ENCODE data around the gene TRIM15. TPM values are rescaled to one million over a fixed set of nuclear protein-coding genes. Genes with fewer than 3 reads are reported as not detected.

Gene TRIM15
- total and polyA plus RNA-seq, 8 donors, result 0.12 to 0.35 (median 0.19) TPM; not detected in 3

GRCh38 chr6:30154709-30155519 is 8.4 kb upstream of the TRIM15 start:
- no peaks in the 10 kb centered on the region for H3K9me3 ChIP-seq
- H3K27ac ChIP-seq, result peak overlapping the region in 1 of 4 donors; percentile 1
- TF ChIP-seq CTCF (IDR thresholded peaks at IDR 0.05), result no peak
- no peaks in the 10 kb centered on the region for H3K36me3 ChIP-seq
- H3K27me3 ChIP-seq, result no peaks in the 10 kb centered on the region
- ATAC-seq, result peak; percentile 48 to 74 (median 67)
- WGBS, 2 donors, result 40 to 44% methylated on average over 12 of the region's 12 CpGs
- no peak for FAIRE-seq
- peaks cover 0 to 5% (median 0%) of the 10 kb centered on the region in 3 donors for H3K4me1 ChIP-seq
- DNase-seq, result no peak
- no peak overlapping the region for H3K4me3 ChIP-seq
- intact Hi-C loops (cut with DNase I), result no loop called here

GRCh38 chr6:30155520-30156261 is 7.7 kb upstream of the TRIM15 start:
- no peak for FAIRE-seq
- TF ChIP-seq CTCF (IDR thresholded peaks at IDR 0.05), result no peak
- Histone ChIP-seq H3K27me3 (no peaks in the 10 kb centered on the region), H3K9me3 (no peaks in the 10 kb centered on the region), H3K4me3 (no peak overlapping the region), H3K4me1 (peaks cover 0 to 5% (median 0%) of the 10 kb centered on the region in 3 donors), H3K27ac (no peak overlapping the region), H3K36me3 (no peaks in the 10 kb centered on the region)
- 81 to 82% methylated on average over 2 of the region's 2 CpGs for WGBS, 2 donors
- ATAC-seq, result peak in 1 of 4 donors; percentile 12
- DNase-seq, result no peak
- intact Hi-C loops (cut with DNase I), result no loop called here

- intact Hi-C loops (cut with DNase I), result no loop called here
- 14 to 35% methylated on average over 4 of the region's 4 CpGs for WGBS, 2 donors
- peak; percentile 71 to 87 (median 82) for ATAC-seq
- Histone ChIP-seq H3K4me3 (no peak overlapping the region), H3K9me3 (no peaks in the 10 kb centered on the region), H3K27ac (no peak overlapping the region), H3K27me3 (no peaks in the 10 kb centered on the region), H3K4me1 (peaks cover 0 to 5% (median 0%) of the 10 kb centered on the region in 3 donors), H3K36me3 (no peaks in the 10 kb centered on the region)
- FAIRE-seq, result no peak
- TF ChIP-seq CTCF (IDR thresholded peaks at IDR 0.05), result no peak
- peak in 3 of 6 donors; percentile 36 to 67 (median 40) for DNase-seq
These were observed 7.1 kb upstream of the TRIM15 start for GRCh38 chr6:30156262-30156599.

GRCh38 chr6:30156774-30157173 is 6.6 kb upstream of the TRIM15 start:
- Histone ChIP-seq H3K9me3 (no peaks in the 10 kb centered on the region), H3K4me1 (peaks cover 0 to 5% (median 0%) of the 10 kb centered on the region in 3 donors), H3K36me3 (no peaks in the 10 kb centered on the region), H3K27me3 (no peaks in the 10 kb centered on the region), H3K4me3 (no peak overlapping the region), H3K27ac (no peak overlapping the region)
- ATAC-seq (no peak), DNase-seq (no peak), FAIRE-seq (no peak)
- intact Hi-C loops (cut with DNase I), result no loop called here
- no peak for TF ChIP-seq CTCF (IDR thresholded peaks at IDR 0.05)
- WGBS, 2 donors, result 76 to 79% methylated on average over 9 of the region's 9 CpGs
